ENCODE data around the gene TSHZ2.

Gene TSHZ2

GRCh38 chr20:53382263-53382844 is 410.2 kb downstream of the TSHZ2 start:
- TF ChIP-seq CTCF (IDR thresholded peaks at IDR 0.05), result peak; percentile 9; the same call in 1 of the 2 replicates
- TF ChIP-seq ZFX (IDR thresholded peaks at IDR 0.05; ENCODE audit: borderline replicate concordance), result no peak
- no peak overlapping the region for H3K27ac ChIP-seq

GRCh38 chr20:53383916-53384315 is 411.8 kb downstream of the TSHZ2 start:
- TF ChIP-seq ZFX (IDR thresholded peaks at IDR 0.05; ENCODE audit: borderline replicate concordance), result no peak
- TF ChIP-seq CTCF (IDR thresholded peaks at IDR 0.05), result no peak
- H3K27ac ChIP-seq, result no peak overlapping the region

GRCh38 chr20:53384392-53384791 is 412.2 kb downstream of the TSHZ2 start:
- no peak overlapping the region for H3K27ac ChIP-seq
- TF ChIP-seq ZFX (IDR thresholded peaks at IDR 0.05; ENCODE audit: borderline replicate concordance) (no peak), CTCF (IDR thresholded peaks at IDR 0.05) (no peak)

GRCh38 chr20:53385941-53386767 is 414.0 kb downstream of the TSHZ2 start:
- TF ChIP-seq ZFX (IDR thresholded peaks at IDR 0.05; ENCODE audit: borderline replicate concordance), result no peak
- TF ChIP-seq CTCF (IDR thresholded peaks at IDR 0.05), result no peak
- no peak overlapping the region for H3K27ac ChIP-seq

- no peak overlapping the region for H3K27ac ChIP-seq
- TF ChIP-seq ZFX (IDR thresholded peaks at IDR 0.05; ENCODE audit: borderline replicate concordance), result no peak
- no peak for TF ChIP-seq CTCF (IDR thresholded peaks at IDR 0.05)
These were observed 416.0 kb downstream of the TSHZ2 start for GRCh38 chr20:53387983-53388675.

GRCh38 chr20:53389516-53390300 is 417.6 kb downstream of the TSHZ2 start:
- H3K27ac ChIP-seq, result no peak overlapping the region
- TF ChIP-seq ZFX (IDR thresholded peaks at IDR 0.05; ENCODE audit: borderline replicate concordance) (no peak), CTCF (IDR thresholded peaks at IDR 0.05) (no peak)
